SW 1271 (cell line): ENCODE measurements around the gene AKR1A1.
A peak's percentile ranks its signal among the peaks of the same experiment; 100 is the strongest.
"Not testable (repeated sequence)": the region's sequence is repeated elsewhere in the genome, so short reads cannot be mapped to it uniquely, and the experiment has no call there.

Experiments used
- DNase-seq, 2 experiments: peaks; one replicate each; lab custom pipeline; 2025; lab: John Stamatoyannopoulos, UW

AKR1A1 gene

GRCh38 chr1:45550401-45551351, at the start of gene AKR1A1:
AKR1A1 (plus strand) TSS chr1:45550826; CDS start chr1:45561795, 10,969 bp downstream.
- peak; percentile 60 to 86 for DNase-seq

GRCh38 chr1:45501505-45501859, 49.1 kb upstream of the AKR1A1 start:
- DNase-seq: no peak

- DNase-seq: no peak
Observed at GRCh38 chr1:45503462-45504360, 46.9 kb upstream of the AKR1A1 start.

GRCh38 chr1:45507195-45507594, 43.4 kb upstream of the AKR1A1 start:
- no peak for DNase-seq

- no peak for DNase-seq
Observed at GRCh38 chr1:45507893-45508292, 42.7 kb upstream of the AKR1A1 start.

GRCh38 chr1:45508295-45509151, 42.1 kb upstream of the AKR1A1 start:
- DNase-seq: no peak

GRCh38 chr1:45510036-45510971, 40.3 kb upstream of the AKR1A1 start:
- DNase-seq: no peak

GRCh38 chr1:45510972-45511527, 39.6 kb upstream of the AKR1A1 start:
- no peak for DNase-seq

GRCh38 chr1:45512641-45513054, 38.0 kb upstream of the AKR1A1 start:
- DNase-seq: peak in 1 of 2 experiments; percentile 54

GRCh38 chr1:45513532-45514260, 36.9 kb upstream of the AKR1A1 start:
- not testable (repeated sequence) for DNase-seq

GRCh38 chr1:45516036-45516435, 34.6 kb upstream of the AKR1A1 start:
- DNase-seq: no peak

GRCh38 chr1:45516465-45516864, 34.2 kb upstream of the AKR1A1 start:
- no peak for DNase-seq

GRCh38 chr1:45518366-45518765, 32.3 kb upstream of the AKR1A1 start:
- DNase-seq: not testable (repeated sequence)

- no peak for DNase-seq
Observed at GRCh38 chr1:45518910-45519309, 31.7 kb upstream of the AKR1A1 start.

- not testable (repeated sequence) for DNase-seq
Observed at GRCh38 chr1:45519774-45520173, 30.9 kb upstream of the AKR1A1 start.

GRCh38 chr1:45521413-45522323, 29.0 kb upstream of the AKR1A1 start, which contains the start of gene PRDX1:
PRDX1 (minus strand) TSS chr1:45521884; CDS start chr1:45519043, 2,841 bp downstream.
- DNase-seq: peak; percentile 78 to 89

GRCh38 chr1:45522324-45523104, 28.1 kb upstream of the AKR1A1 start:
- no peak for DNase-seq
